Endodermal cell (in vitro differentiated cells): ENCODE measurements around the gene SCNM1. TPM values are rescaled to one million over a fixed set of nuclear protein-coding genes. Genes with fewer than 3 reads are reported as not detected.

Experiments used
- DNase-seq: peaks from one replicate; pipeline ENCODE4 v3.0.0-alpha.2; 2017
- H3K27ac ChIP-seq: 2 replicates; pipeline ENCODE4 v1.5.1; 2013; ENCODE audit warnings: mild to moderate bottlenecking, low read depth, low read length, moderate library complexity
- H3K27me3 ChIP-seq: 2 replicates; pipeline ENCODE4 v1.6.1; 2013; ENCODE audit warnings: mild to moderate bottlenecking, low read length, moderate library complexity; ENCODE audit not compliant: insufficient read depth, control insufficient read depth, poor library complexity, severe bottlenecking
- H3K36me3 ChIP-seq: 2 replicates; pipeline ENCODE4 v1.7.0; 2013; ENCODE audit warnings: mild to moderate bottlenecking, low read length, moderate library complexity; ENCODE audit not compliant: control insufficient read depth, insufficient read depth
- H3K4me1 ChIP-seq: one replicate; pipeline ENCODE4 v1.7.0; 2013; ENCODE audit warnings: low read length; ENCODE audit not compliant: control insufficient read depth, insufficient read depth
- H3K4me3 ChIP-seq: 2 replicates; pipeline ENCODE4 v1.5.1; 2013; ENCODE audit warnings: mild to moderate bottlenecking, low read length, moderate library complexity
- H3K9ac ChIP-seq: 2 replicates; pipeline ENCODE4 v1.6.1; 2013; ENCODE audit warnings: mild to moderate bottlenecking, low read length, moderate library complexity; ENCODE audit not compliant: poor library complexity, severe bottlenecking; ENCODE audit errors: extremely low read depth
- H3K9me3 ChIP-seq: 2 replicates; pipeline ENCODE4 v1.6.1; 2013; ENCODE audit warnings: mild to moderate bottlenecking, low read length, moderate library complexity; ENCODE audit not compliant: control insufficient read depth
- H3K27ac Mint-ChIP-seq: 2 replicates; pipeline ENCODE4 v1.8.0; 2020; ENCODE audit warnings: mixed read lengths
- H3K27me3 Mint-ChIP-seq: 2 replicates; pipeline ENCODE4 v1.8.0; 2021; ENCODE audit warnings: mild to moderate bottlenecking, mixed read lengths; ENCODE audit not compliant: insufficient read depth
- H3K36me3 Mint-ChIP-seq: 2 replicates; pipeline ENCODE4 v1.8.0; 2020; ENCODE audit warnings: low read depth, mixed read lengths
- H3K4me1 Mint-ChIP-seq: 2 replicates; pipeline ENCODE4 v1.8.0; 2020; ENCODE audit warnings: mixed read lengths
- H3K4me3 Mint-ChIP-seq: 2 replicates; pipeline ENCODE4 v1.8.0; 2020; ENCODE audit warnings: mild to moderate bottlenecking, moderate library complexity, mixed read lengths
- H3K9me3 Mint-ChIP-seq: 2 replicates; pipeline ENCODE4 v1.8.0; 2020; ENCODE audit warnings: mild to moderate bottlenecking, mixed read lengths
- WGBS, 2 experiments: methylation state at CpG; one replicate each; pipeline versions ENCODE4 v1.1.5 to v1.1.7; 2013; ENCODE audit warnings: missing lambda C conversion rate in 2 of 2, mixed read lengths in 1 of 2; ENCODE audit not compliant: insufficient coverage in 1 of 2, insufficient read length in 1 of 2; 5-methylcytosine and 5-hydroxymethylcytosine counted together
- total RNA-seq, 2 donors: library from RNA; stranded (reverse); fragmentation: NEBNext Ultra II Directional in 1 of 2; extraction: Animal tissue kit (Norgen Biotek cat#: 25700) in 1 of 2; gene quantifications; 2 replicates in 1 of 2; 3 replicates in 1 of 2; pipeline ENCODE4 v1.2.1, GENCODE V29; 2021
- TF ChIP-seq, protein P1 (sequence below): fragments of 200-600 bp; sonication (generic); conservative IDR thresholded peaks from 2 replicates; pipeline ENCODE4 v1.5.0; 2021; ENCODE audit warnings: antibody characterized with exemption, mild to moderate bottlenecking

Gene SCNM1
- total RNA-seq, 2 donors from 2014 or later: 41.1 to 44.8 TPM

DNA sequence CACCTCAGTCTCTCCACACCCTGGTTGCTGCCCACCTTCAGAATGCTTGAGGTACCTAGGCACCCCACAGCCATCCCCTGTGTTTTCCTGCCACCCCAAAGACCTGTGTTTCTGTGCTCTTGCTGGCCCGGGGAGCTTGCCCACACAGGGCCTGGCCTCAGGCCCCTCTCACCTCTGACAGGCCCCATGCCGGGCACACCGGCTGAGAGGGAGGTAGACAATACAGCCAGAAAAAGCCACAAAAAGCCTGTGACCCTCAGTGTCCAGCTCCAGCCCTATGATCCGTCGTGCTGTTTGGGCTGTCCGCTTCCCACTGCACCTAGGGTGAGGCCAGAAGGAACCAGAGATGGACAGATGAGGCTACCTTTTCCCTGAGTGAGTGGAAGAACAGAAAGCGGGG lies 31.0 kb upstream of the SCNM1 start:
- Histone ChIP-seq H3K4me1 (no peaks in the 10 kb centered on the region), H3K27ac (no peak overlapping the region), H3K9me3 (no peaks in the 10 kb centered on the region), H3K4me3 (no peak overlapping the region), H3K9ac (no peak overlapping the region), H3K27me3 (no peaks in the 10 kb centered on the region), H3K36me3 (peaks cover 37% of the 10 kb centered on the region)
- H3K4me1 Mint-ChIP-seq: no peaks in the 10 kb centered on the region
- H3K27me3 Mint-ChIP-seq: peaks cover 20% of the 10 kb centered on the region
- peaks cover 49% of the 10 kb centered on the region for H3K36me3 Mint-ChIP-seq
- no peaks in the 10 kb centered on the region for H3K9me3 Mint-ChIP-seq
- no peak overlapping the region for H3K27ac Mint-ChIP-seq
- TF ChIP-seq, protein P1, sequence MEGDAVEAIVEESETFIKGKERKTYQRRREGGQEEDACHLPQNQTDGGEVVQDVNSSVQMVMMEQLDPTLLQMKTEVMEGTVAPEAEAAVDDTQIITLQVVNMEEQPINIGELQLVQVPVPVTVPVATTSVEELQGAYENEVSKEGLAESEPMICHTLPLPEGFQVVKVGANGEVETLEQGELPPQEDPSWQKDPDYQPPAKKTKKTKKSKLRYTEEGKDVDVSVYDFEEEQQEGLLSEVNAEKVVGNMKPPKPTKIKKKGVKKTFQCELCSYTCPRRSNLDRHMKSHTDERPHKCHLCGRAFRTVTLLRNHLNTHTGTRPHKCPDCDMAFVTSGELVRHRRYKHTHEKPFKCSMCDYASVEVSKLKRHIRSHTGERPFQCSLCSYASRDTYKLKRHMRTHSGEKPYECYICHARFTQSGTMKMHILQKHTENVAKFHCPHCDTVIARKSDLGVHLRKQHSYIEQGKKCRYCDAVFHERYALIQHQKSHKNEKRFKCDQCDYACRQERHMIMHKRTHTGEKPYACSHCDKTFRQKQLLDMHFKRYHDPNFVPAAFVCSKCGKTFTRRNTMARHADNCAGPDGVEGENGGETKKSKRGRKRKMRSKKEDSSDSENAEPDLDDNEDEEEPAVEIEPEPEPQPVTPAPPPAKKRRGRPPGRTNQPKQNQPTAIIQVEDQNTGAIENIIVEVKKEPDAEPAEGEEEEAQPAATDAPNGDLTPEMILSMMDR: no peak
- WGBS, 2 experiments: 90 to 91% methylated on average over 6 to 7 of the region's 7 CpGs
- DNase-seq: no peak
- no peak overlapping the region for H3K4me3 Mint-ChIP-seq

DNA sequence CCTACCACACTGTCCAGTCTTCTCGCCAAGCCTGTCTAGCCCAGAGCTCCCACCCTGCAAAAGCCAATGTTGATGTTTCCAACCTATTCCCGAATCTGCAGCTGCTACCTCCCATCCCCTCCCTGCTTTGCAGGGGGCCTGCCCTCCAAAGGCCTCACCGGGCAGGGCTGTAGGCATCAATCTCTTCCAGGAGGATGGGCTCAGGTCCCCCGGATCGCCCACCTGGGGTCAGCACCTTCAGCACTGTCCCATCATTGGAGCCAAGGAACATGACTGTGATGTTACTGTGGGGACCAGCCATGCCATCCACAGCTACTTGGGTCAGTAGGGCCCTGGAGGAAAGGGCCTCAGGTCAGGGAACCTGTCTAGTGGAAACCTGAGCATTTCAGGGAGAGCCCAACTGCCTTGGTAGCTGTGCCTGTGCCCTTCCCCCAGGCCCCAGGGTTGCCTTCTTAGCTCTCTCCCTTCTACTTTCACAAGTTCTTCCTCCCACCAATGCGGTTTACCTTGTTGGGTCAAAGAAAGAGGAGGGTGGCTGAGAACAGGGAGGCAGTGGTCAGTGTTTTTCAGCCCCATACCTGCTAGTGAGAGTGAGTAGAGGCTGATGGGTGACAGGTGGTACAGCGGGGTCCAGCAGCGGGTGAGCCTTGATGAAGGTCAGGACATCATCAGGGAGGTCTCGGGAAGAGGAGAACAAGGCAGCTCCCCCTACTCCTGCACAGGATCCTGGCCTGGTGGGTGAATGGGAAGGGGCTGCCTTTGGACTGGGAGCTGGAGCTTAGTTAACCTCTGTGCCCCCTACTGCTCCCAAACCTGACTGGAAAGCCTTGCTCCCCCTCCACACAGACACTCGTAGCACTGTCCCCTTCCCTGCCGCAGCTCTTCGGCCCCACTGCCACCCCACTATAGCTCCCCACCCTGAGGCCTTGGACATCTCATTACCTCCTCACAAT lies 30.2 kb upstream of the SCNM1 start:
- no peak overlapping the region for H3K27ac Mint-ChIP-seq
- 85 to 93% methylated on average over 8 to 12 of the region's 12 CpGs for WGBS, 2 experiments

DNA sequence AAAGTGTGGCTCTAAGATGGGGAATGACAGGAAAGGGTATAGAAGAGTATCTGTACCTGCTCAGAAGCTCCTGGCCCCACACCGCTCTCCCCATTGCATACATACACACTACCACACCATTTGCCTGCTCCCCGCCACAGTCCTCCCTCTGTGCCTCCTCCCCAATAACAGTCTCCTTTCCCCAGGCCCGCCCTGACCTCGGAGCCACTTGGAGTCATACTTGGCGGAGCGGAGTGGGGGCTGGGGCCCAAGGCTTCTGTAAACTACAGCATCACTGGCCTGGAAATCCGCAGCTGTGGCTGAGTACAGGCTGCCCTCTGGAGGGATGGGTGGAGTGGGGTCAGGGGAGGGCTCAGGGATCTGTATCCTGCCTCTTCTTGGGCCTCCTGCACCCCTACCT lies 28.2 kb upstream of the SCNM1 start:
- no peak overlapping the region for H3K4me3 Mint-ChIP-seq
- Histone ChIP-seq H3K27ac (no peak overlapping the region), H3K36me3 (peaks cover 49% of the 10 kb centered on the region), H3K4me1 (no peaks in the 10 kb centered on the region), H3K9me3 (no peaks in the 10 kb centered on the region), H3K4me3 (no peak overlapping the region), H3K9ac (no peak overlapping the region), H3K27me3 (no peaks in the 10 kb centered on the region)
- H3K4me1 Mint-ChIP-seq: no peaks in the 10 kb centered on the region
- TF ChIP-seq, protein P1: no peak
- H3K27me3 Mint-ChIP-seq: peaks cover 14% of the 10 kb centered on the region
- no peak overlapping the region for H3K27ac Mint-ChIP-seq
- 96 to 100% methylated on average over 1 to 7 of the region's 7 CpGs for WGBS, 2 experiments
- H3K9me3 Mint-ChIP-seq: no peaks in the 10 kb centered on the region
- no peak for DNase-seq
- peaks cover 51% of the 10 kb centered on the region for H3K36me3 Mint-ChIP-seq

More for the DNA sequence above, 30.2 kb upstream of the SCNM1 start:
- Histone ChIP-seq H3K36me3 (peaks cover 37% of the 10 kb centered on the region), H3K9ac (no peak overlapping the region), H3K27me3 (no peaks in the 10 kb centered on the region), H3K4me3 (no peak overlapping the region), H3K27ac (no peak overlapping the region), H3K9me3 (no peaks in the 10 kb centered on the region), H3K4me1 (no peaks in the 10 kb centered on the region)
- Mint-ChIP-seq H3K4me3 (no peak overlapping the region), H3K36me3 (peaks cover 51% of the 10 kb centered on the region), H3K27me3 (peaks cover 20% of the 10 kb centered on the region), H3K9me3 (no peaks in the 10 kb centered on the region), H3K4me1 (no peaks in the 10 kb centered on the region)
- peak; percentile 63 for DNase-seq
- TF ChIP-seq, protein P1: peak; percentile 65
